NCI-H774 (cell line): ENCODE data around the gene SRSF5.
"Not testable (repeated sequence)": the region's sequence is repeated elsewhere in the genome, so short reads cannot be mapped to it uniquely, and the experiment has no call there.

Source experiments
- DNase-seq: peaks from one replicate; lab custom pipeline; 2025; lab: John Stamatoyannopoulos, UW

Gene SRSF5

DNA sequence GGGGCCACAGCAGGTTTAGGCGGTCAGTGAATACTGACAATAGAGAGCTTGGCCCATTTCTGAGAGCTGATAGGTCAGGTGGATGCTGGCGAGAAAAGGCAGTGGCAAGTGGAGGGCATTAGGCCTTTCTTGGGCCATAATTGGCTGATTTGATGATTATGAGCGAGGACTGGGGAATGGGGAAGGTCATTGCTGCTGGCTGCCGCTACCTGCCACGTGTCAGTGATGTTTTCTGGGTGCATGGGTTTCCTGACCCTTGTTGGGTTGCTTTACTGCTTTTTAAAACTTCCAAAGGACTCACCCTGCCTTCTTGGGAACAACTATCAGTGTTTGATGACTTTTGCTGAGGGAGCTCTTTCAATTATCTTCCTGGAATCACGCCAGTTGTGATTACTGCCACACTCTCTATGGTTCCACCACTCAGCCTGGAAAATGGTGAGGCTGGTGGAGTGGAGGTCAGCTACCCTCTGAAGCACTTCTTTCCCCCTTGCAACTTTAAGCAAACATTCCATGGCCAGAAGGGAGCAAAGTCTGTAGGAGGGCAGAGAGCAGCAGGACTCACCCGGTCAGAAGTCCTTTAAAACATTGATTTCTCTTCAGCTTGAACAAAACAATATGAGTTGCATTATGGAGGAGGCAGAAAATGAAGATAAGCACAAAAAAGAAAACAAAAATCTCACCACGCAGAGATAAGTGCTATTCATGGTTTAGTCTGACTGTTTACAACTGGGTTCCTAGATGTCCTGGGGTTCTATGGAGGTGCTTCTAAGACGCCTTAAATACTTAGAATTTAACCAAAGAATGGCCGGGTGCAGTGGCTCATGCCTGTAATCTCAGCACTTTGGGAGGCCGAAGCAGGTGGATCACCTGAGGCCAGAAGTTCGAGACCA lies 42.2 kb downstream of the SRSF5 start:
- DNase-seq = no peak

- DNase-seq = no peak
Observed at GRCh38 chr14:69811227-69811867, 44.4 kb downstream of the SRSF5 start.

- DNase-seq = no peak
Observed at GRCh38 chr14:69811868-69812252, 44.9 kb downstream of the SRSF5 start.

DNA sequence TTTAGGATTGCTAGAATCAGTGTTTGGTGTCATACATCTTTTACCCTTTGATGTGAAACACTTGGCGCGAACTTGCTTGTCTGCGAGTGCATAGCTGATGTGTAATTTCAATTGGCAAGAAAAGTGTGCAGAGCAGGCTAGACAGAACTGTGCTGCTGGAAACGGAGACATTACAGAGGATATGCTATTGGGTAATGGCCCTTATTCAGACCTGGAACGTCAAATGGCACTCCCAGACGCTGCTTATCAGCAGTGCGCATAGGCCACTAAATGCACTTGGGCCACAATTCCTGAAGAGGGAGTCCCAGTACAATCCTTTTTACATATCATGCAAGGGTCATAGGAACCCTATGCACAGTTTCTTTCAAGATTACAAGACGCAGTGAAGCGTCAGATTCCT lies 45.8 kb downstream of the SRSF5 start:
- DNase-seq = no peak

DNA sequence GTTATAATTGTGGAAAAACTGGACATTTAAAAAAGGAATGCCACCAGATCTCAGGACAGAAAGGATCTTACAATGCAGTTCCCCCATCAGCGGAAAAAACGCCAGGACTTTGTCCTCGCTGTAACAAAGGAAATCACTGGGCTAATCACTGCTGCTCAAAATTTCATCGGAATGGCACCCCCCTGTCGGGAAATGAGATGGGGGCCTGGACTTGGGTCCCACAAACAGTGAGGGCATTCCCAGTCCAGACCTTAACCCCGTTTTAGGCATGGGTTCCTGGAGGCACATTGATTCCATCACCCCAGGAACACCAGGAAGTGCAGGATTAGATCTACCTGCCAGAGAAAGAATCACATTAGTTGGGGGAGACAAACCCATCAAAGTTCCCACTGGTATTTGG lies 46.4 kb downstream of the SRSF5 start:
- DNase-seq = not testable (repeated sequence)

DNA sequence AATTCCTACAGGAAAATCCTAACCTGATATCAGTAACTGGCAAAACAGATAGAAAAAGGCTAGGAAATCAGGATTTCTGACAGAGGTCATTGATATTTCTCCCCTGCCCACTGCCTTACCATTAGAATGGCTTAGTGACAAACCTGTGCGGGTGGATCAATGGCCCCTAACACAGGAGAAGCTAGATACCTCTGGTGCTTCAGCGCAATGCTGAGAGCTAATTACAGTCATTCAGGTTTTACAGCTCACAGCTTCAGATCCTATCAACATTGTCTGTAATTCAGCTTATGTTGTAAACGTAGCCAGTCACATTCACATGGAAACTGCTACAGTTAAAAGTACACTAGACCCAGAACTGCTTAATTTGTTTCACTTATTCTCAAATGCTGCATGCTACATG lies 47.5 kb downstream of the SRSF5 start:
- DNase-seq = no peak

- DNase-seq = no peak
Observed at GRCh38 chr14:69815556-69815955, 48.6 kb downstream of the SRSF5 start.

- DNase-seq = no peak
Observed at GRCh38 chr14:69816216-69816615, 49.3 kb downstream of the SRSF5 start.

- peak; percentile 26 for DNase-seq
Observed at GRCh38 chr14:69818758-69819191, 51.8 kb downstream of the SRSF5 start.

- DNase-seq = no peak
Observed at GRCh38 chr14:69819607-69820006, 52.7 kb downstream of the SRSF5 start.

- DNase-seq = no peak
Observed at GRCh38 chr14:69820991-69821390, 54.0 kb downstream of the SRSF5 start.
